DOHH2 (cell line): ENCODE measurements around the gene PFKL.

Experiments used
- H3F3A ChIP-seq: fragments of 200-600 bp; sonication (generic), shearing (Covaris generic); 2 replicates; pipeline ENCODE4 v1.6.0; 2016; ENCODE audit warnings: antibody characterized with exemption, mild to moderate bottlenecking; ENCODE audit not compliant: control insufficient read depth, insufficient read depth
- H3K27ac ChIP-seq: fragments of 200-600 bp; sonication (generic); 2 replicates; pipeline ENCODE4 v1.5.1; 2014; ENCODE audit warnings: low read depth, mild to moderate bottlenecking, low read length, moderate library complexity
- H3K27me3 ChIP-seq: fragments of 200-600 bp; sonication (generic); 2 replicates; pipeline ENCODE4 v1.6.1; 2014; ENCODE audit warnings: mild to moderate bottlenecking, low read length, mixed read lengths; ENCODE audit not compliant: control insufficient read depth
- H3K36me3 ChIP-seq: fragments of 200-600 bp; sonication (generic); 2 replicates; pipeline ENCODE4 v1.6.1; 2014; ENCODE audit warnings: mild to moderate bottlenecking, low read length, moderate library complexity, mixed read lengths; ENCODE audit not compliant: control insufficient read depth
- H3K4me1 ChIP-seq: fragments of 200-600 bp; sonication (generic); 2 replicates; pipeline ENCODE4 v1.6.1; 2014; ENCODE audit warnings: mild to moderate bottlenecking, low read length, mixed read lengths; ENCODE audit not compliant: control insufficient read depth
- H3K4me2 ChIP-seq: fragments of 200-600 bp; sonication (generic); 2 replicates; pipeline ENCODE4 v1.6.0; 2014; ENCODE audit warnings: mild to moderate bottlenecking, low read length, moderate library complexity
- H3K4me3 ChIP-seq: fragments of 200-600 bp; sonication (generic); 2 replicates; pipeline ENCODE4 v1.5.1; 2014; ENCODE audit warnings: mild to moderate bottlenecking, low read length, mixed read lengths
- H3K79me2 ChIP-seq: fragments of 200-600 bp; sonication (generic); 2 replicates; pipeline ENCODE4 v1.6.1; 2014; ENCODE audit warnings: mild to moderate bottlenecking, low read length, mixed read lengths; ENCODE audit not compliant: control insufficient read depth
- H3K9me2 ChIP-seq: fragments of 200-600 bp; sonication (generic); replicated peaks from 2 replicates; pipeline ENCODE4 v1.6.1; 2014; ENCODE audit warnings: mild to moderate bottlenecking, low read length, mixed read lengths; ENCODE audit not compliant: control insufficient read depth
- H3K9me3 ChIP-seq: fragments of 200-600 bp; sonication (generic); 2 replicates; pipeline ENCODE4 v1.6.1; 2014; ENCODE audit warnings: antibody characterized with exemption, low read length, mixed read lengths; ENCODE audit not compliant: control insufficient read depth, insufficient read depth
- H4K20me1 ChIP-seq: fragments of 200-600 bp; sonication (generic); 2 replicates; pipeline ENCODE4 v1.6.0; 2014; ENCODE audit warnings: low read depth, mild to moderate bottlenecking, antibody characterized with exemption, low read length, moderate library complexity; ENCODE audit not compliant: control insufficient read depth, insufficient read depth
- EZH2phosphoT487 ChIP-seq: fragments of 200-600 bp; sonication (generic); IDR thresholded peaks from 2 replicates; pipeline ENCODE4 v1.6.1; 2017; ENCODE audit warnings: borderline replicate concordance, mild to moderate bottlenecking, antibody characterized with exemption, low read length, moderate library complexity, mixed read lengths
- TF ChIP-seq, protein P1 (sequence below): fragments of 200-600 bp; sonication (generic); IDR thresholded peaks from one replicate; pipeline ENCODE4 v1.5.1; 2014; ENCODE audit warnings: antibody characterized with exemption, mild to moderate bottlenecking, low read depth, low read length; ENCODE audit not compliant: poor library complexity, severe bottlenecking

Gene PFKL

DNA sequence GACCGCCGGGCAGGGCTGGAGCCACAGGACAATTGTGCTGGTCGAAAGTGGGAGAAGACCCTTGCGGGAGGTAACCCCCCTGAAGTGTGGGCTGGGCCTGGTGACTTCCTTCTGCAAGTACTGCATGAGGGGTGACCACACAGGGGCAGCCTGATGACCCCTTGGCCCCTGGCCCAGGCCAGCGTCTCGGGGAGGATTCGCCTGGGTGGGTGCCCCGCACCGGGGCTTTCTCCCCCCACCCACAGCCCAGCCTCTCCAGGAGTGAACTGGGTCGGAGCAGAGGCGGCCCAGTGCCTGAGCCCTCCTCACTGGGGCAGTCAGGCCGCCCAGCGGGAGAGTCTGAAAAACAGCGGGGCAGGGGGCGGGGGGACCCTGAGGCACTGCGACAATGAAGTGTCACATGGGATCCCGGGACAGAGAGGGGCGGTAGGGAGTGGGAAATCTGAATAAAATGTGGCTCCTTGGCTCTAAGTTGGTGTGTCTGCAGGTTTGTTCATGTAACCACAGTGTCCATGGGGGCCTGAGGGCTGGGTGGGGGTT, 36.6 kb upstream of the PFKL start:
- Histone ChIP-seq H3K4me2 (no peak overlapping the region), H3K27me3 (peaks cover 5% of the 10 kb centered on the region; the same call in 1 of the 2 replicates), H3K4me3 (no peak overlapping the region), H3K79me2 (no peaks in the 10 kb centered on the region), H3K27ac (no peak overlapping the region), H3K36me3 (no peaks in the 10 kb centered on the region), H3K9me2 (no peaks in the 10 kb centered on the region), H3K4me1 (no peaks in the 10 kb centered on the region), H3K9me3 (no peaks in the 10 kb centered on the region), H3F3A (no peaks in the 10 kb centered on the region), H4K20me1 (no peaks in the 10 kb centered on the region)
- TF ChIP-seq EZH2phosphoT487: no peak
- TF ChIP-seq, protein P1, sequence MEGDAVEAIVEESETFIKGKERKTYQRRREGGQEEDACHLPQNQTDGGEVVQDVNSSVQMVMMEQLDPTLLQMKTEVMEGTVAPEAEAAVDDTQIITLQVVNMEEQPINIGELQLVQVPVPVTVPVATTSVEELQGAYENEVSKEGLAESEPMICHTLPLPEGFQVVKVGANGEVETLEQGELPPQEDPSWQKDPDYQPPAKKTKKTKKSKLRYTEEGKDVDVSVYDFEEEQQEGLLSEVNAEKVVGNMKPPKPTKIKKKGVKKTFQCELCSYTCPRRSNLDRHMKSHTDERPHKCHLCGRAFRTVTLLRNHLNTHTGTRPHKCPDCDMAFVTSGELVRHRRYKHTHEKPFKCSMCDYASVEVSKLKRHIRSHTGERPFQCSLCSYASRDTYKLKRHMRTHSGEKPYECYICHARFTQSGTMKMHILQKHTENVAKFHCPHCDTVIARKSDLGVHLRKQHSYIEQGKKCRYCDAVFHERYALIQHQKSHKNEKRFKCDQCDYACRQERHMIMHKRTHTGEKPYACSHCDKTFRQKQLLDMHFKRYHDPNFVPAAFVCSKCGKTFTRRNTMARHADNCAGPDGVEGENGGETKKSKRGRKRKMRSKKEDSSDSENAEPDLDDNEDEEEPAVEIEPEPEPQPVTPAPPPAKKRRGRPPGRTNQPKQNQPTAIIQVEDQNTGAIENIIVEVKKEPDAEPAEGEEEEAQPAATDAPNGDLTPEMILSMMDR: no peak

DNA sequence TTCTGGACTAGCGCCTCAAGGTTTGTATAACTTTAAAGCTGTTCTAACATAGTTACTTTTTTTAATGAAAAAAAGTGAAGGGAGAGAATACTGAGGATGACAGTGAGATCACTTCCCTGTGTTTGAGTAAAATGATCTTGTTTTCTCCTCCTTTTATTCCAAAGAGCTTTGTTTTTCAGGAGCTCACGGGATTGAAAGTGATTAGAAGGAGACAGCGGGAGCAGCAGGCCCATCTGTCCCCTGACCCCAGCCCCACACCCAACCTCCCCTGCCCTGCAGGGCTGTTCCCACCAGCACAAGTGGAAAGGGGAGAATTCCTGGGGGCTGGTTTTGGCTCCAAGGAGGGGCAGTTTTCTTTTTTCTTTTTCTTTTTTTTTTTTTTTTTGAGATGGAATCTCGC, 36.1 kb upstream of the PFKL start:
- Histone ChIP-seq H3K4me1 (no peaks in the 10 kb centered on the region), H3K27me3 (peaks cover 5% of the 10 kb centered on the region; the same call in 1 of the 2 replicates), H3K36me3 (no peaks in the 10 kb centered on the region), H3F3A (no peaks in the 10 kb centered on the region), H3K9me2 (no peaks in the 10 kb centered on the region), H3K9me3 (no peaks in the 10 kb centered on the region), H4K20me1 (no peaks in the 10 kb centered on the region), H3K79me2 (no peaks in the 10 kb centered on the region), H3K4me3 (no peak overlapping the region), H3K4me2 (no peak overlapping the region), H3K27ac (no peak overlapping the region)
- no peak for TF ChIP-seq EZH2phosphoT487
- TF ChIP-seq, protein P1: no peak

DNA sequence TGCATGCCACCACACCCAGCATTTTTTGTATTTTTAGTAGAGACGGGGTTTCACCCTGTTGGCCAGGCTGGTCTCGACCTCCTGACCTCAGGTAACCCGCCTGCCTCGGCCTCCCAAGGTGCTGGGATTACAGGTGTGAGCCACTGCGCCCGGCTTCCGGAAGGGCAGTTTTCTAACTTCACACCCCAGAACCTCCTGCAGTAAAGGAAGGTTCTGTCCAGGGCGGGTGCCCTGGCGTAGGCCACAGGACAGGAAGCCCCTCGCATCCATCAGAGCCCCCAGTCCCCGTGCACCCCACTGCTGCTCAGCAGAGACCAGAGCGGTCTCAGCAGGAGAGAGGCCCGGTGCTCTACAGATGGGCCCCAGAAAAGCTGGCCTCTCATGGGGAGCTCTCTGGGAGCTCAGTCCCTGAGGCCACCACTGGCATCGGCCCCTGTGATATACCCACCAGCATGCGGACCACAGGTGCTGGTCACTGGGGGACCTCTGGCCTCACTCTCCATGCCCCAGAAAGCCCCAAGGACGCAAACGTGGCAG, 34.1 kb upstream of the PFKL start:
- Histone ChIP-seq H3K4me3 (no peak overlapping the region), H3K27ac (no peak overlapping the region), H3K4me2 (no peak overlapping the region), H3K27me3 (peaks cover 5% of the 10 kb centered on the region; the same call in 1 of the 2 replicates), H4K20me1 (no peaks in the 10 kb centered on the region), H3K4me1 (no peaks in the 10 kb centered on the region), H3K79me2 (no peaks in the 10 kb centered on the region), H3K36me3 (no peaks in the 10 kb centered on the region), H3K9me2 (no peaks in the 10 kb centered on the region), H3K9me3 (no peaks in the 10 kb centered on the region), H3F3A (no peaks in the 10 kb centered on the region)
- TF ChIP-seq, protein P1: no peak
- TF ChIP-seq EZH2phosphoT487: no peak
